ENCODE results near the gene IL18. TPM values are rescaled to one million over a fixed set of nuclear protein-coding genes. Genes with fewer than 3 reads are reported as not detected.

IL18 gene
- total and polyA plus RNA-seq, 2 donors (not counting 1 experiment from before 2014, with no cell fraction given): 0.17 to 0.23 TPM

- no peaks in the 10 kb centered on the region for H4K20me1 ChIP-seq (ENCODE audit: control insufficient read depth, extremely low read depth, insufficient read depth, low read length)
- no peak overlapping the region for H3K4me3 ChIP-seq (replicated peaks in 1 of 4; ENCODE audit: control extremely low read depth in 1 of 4, insufficient read depth in 1 of 4, low read depth in 3 of 4, low read length in 4 of 4)
- no peak for DNase-seq (ENCODE audit: low read depth in 2 of 2)
- no peaks in the 10 kb centered on the region for H3K9me3 ChIP-seq (ENCODE audit: control insufficient read depth, insufficient read depth, low read depth, low read length)
- no peaks in the 10 kb centered on the region for H3K4me1 ChIP-seq (ENCODE audit: control insufficient read depth, extremely low read depth, insufficient read depth, low read length)
- no peaks in the 10 kb centered on the region for H3K79me2 ChIP-seq (ENCODE audit: control insufficient read depth, insufficient read depth, low read length)
- no peak overlapping the region for H2AFZ ChIP-seq (ENCODE audit: low read length)
- TF ChIP-seq EZH2 (IDR thresholded peaks at IDR 0.05; ENCODE audit: low read length, missing control alignments): no peak
- no peak for TF ChIP-seq CTCF (conservative IDR thresholded peaks at IDR 0.05 in 1 of 2, IDR thresholded peaks at IDR 0.05 in 1 of 2; ENCODE audit: low read depth in 1 of 2, low read length in 2 of 2)
- no peak overlapping the region for H3K9ac ChIP-seq (ENCODE audit: insufficient read depth, low read length)
- no peak overlapping the region for H3K4me2 ChIP-seq (ENCODE audit: extremely low read depth, insufficient read depth, low read length)
- no peaks in the 10 kb centered on the region for H3K36me3 ChIP-seq (ENCODE audit: control insufficient read depth, insufficient read depth, low read length)
- H3K27ac ChIP-seq (ENCODE audit: insufficient read depth, low read length): no peak overlapping the region
- H3K27me3 ChIP-seq (ENCODE audit: control insufficient read depth, insufficient read depth, low read length): no peaks in the 10 kb centered on the region
Observed at GRCh38 chr11:112123129-112123528, 40.8 kb downstream of the IL18 start.

DNA sequence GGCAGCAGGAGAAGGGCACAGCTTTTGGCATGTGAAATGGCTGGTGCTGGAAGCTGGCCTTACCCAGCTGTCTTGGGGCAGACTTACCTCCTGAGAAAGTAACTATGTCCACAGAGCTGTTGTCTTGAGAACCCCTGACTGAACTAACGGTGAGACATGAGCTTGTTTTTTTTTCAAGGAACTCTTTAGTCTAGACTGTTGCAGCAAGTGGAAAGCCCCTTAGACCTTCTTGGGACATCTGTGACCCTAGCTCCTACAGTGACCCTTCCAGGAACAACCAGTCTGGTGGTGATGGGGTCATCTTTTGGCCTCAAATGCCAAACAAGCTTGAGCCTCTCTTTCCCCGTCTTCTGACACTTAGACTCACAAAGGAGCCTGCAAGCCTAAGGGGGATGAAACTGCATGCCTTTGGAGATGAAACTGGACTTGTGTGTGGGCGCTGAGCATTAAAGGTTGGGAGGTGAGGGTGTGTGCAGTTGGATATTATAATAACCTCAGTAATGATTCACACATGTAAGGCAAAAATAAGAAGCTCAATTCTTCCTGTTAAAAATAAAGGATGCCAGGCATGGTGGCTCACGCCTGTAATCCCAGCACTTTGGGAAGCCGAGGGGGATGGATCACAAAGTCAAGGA lies 41.8 kb downstream of the IL18 start:
- H3K27me3 ChIP-seq (ENCODE audit: control insufficient read depth, insufficient read depth, low read length): no peaks in the 10 kb centered on the region
- no peaks in the 10 kb centered on the region for H3K36me3 ChIP-seq (ENCODE audit: control insufficient read depth, insufficient read depth, low read length)
- H3K4me1 ChIP-seq (ENCODE audit: control insufficient read depth, extremely low read depth, insufficient read depth, low read length): no peaks in the 10 kb centered on the region
- peak in 1 of 2 donors; percentile 19 for DNase-seq (ENCODE audit: low read depth in 2 of 2)
- H3K9me3 ChIP-seq (ENCODE audit: control insufficient read depth, insufficient read depth, low read depth, low read length): no peaks in the 10 kb centered on the region
- H3K9ac ChIP-seq (ENCODE audit: insufficient read depth, low read length): no peak overlapping the region
- no peaks in the 10 kb centered on the region for H4K20me1 ChIP-seq (ENCODE audit: control insufficient read depth, extremely low read depth, insufficient read depth, low read length)
- H3K27ac ChIP-seq (ENCODE audit: insufficient read depth, low read length): no peak overlapping the region
- no peaks in the 10 kb centered on the region for H3K79me2 ChIP-seq (ENCODE audit: control insufficient read depth, insufficient read depth, low read length)
- H3K4me3 ChIP-seq (replicated peaks in 1 of 4; ENCODE audit: control extremely low read depth in 1 of 4, insufficient read depth in 1 of 4, low read depth in 3 of 4, low read length in 4 of 4): no peak overlapping the region
- TF ChIP-seq EZH2 (IDR thresholded peaks at IDR 0.05; ENCODE audit: low read length, missing control alignments) (no peak), CTCF (conservative IDR thresholded peaks at IDR 0.05 in 1 of 2, IDR thresholded peaks at IDR 0.05 in 1 of 2; ENCODE audit: low read depth in 1 of 2, low read length in 2 of 2) (no peak)
- H2AFZ ChIP-seq (ENCODE audit: low read length): no peak overlapping the region
- no peak overlapping the region for H3K4me2 ChIP-seq (ENCODE audit: extremely low read depth, insufficient read depth, low read length)

DNA sequence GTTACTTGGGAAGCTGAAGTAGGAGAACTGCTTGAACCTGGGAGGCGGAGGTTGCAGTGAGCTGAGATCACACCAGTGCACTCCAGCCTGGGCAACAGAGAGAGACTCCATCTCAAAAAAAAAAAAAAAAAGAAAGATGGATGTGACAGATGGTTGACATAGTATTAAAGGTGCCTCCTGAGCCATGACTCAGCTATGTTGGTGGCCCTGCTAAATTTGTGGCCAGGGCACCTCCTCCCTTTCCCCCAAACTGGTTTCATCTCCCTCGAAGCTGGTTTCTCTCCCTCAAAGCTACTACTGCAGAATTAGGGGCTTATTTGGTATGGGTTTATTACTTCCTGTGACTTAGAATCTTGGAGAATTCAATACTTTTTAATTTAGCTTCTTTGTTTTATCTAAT lies 45.7 kb downstream of the IL18 start:
- Histone ChIP-seq H3K9ac (ENCODE audit: insufficient read depth, low read length) (no peak overlapping the region), H3K36me3 (ENCODE audit: control insufficient read depth, insufficient read depth, low read length) (no peaks in the 10 kb centered on the region), H3K79me2 (ENCODE audit: control insufficient read depth, insufficient read depth, low read length) (no peaks in the 10 kb centered on the region), H3K4me1 (ENCODE audit: control insufficient read depth, extremely low read depth, insufficient read depth, low read length) (no peaks in the 10 kb centered on the region), H3K4me2 (ENCODE audit: extremely low read depth, insufficient read depth, low read length) (no peak overlapping the region), H4K20me1 (ENCODE audit: control insufficient read depth, extremely low read depth, insufficient read depth, low read length) (no peaks in the 10 kb centered on the region), H3K27ac (ENCODE audit: insufficient read depth, low read length) (no peak overlapping the region), H3K9me3 (ENCODE audit: control insufficient read depth, insufficient read depth, low read depth, low read length) (no peaks in the 10 kb centered on the region), H2AFZ (ENCODE audit: low read length) (no peak overlapping the region), H3K4me3 (replicated peaks in 1 of 4; ENCODE audit: control extremely low read depth in 1 of 4, insufficient read depth in 1 of 4, low read depth in 3 of 4, low read length in 4 of 4) (no peak overlapping the region), H3K27me3 (ENCODE audit: control insufficient read depth, insufficient read depth, low read length) (no peaks in the 10 kb centered on the region)
- DNase-seq (ENCODE audit: low read depth in 2 of 2): no peak
- TF ChIP-seq CTCF (conservative IDR thresholded peaks at IDR 0.05 in 1 of 2, IDR thresholded peaks at IDR 0.05 in 1 of 2; ENCODE audit: low read depth in 1 of 2, low read length in 2 of 2): no peak
